ENCODE measurements around the gene VARS1. TPM values are rescaled to one million over a fixed set of nuclear protein-coding genes. Genes with fewer than 3 reads are reported as not detected.

The VARS1 gene
- total and polyA plus RNA-seq, 2 of the 8 experiments (the other 6 are each of a cell fraction or from before 2014, with no cell fraction given) = 53.5 to 162 TPM

GRCh38 chr6:31821301-31822035 lies 25.9 kb upstream of the VARS1 start (continued):
- TF ChIP-seq KDM4A (IDR thresholded peaks at IDR 0.05; ENCODE audit: low read depth, low read length, severe bottlenecking) (peak; percentile 53), SIN3A (conservative IDR thresholded peaks at IDR 0.05 in 1 of 2, IDR thresholded peaks at IDR 0.05 in 1 of 2; ENCODE audit: low read depth in 1 of 2, low read length in 2 of 2) (peak in 1 of 2 experiments; percentile 72; a peak in 2 of 4 replicates), CHD1 (IDR thresholded peaks at IDR 0.05; ENCODE audit: low read depth, low read length) (no peak), RAD21 (IDR thresholded peaks at IDR 0.05 in 1 of 2, conservative IDR thresholded peaks at IDR 0.05 in 1 of 2; ENCODE audit: low read depth in 2 of 2, low read length in 2 of 2) (no peak), EGR1 (IDR thresholded peaks at IDR 0.05; ENCODE audit: borderline replicate concordance, low read depth, low read length) (peak; percentile 73; the same call in 1 of the 2 replicates), SP2 (IDR thresholded peaks at IDR 0.05; ENCODE audit: low read length) (no peak), ZNF274 (IDR thresholded peaks at IDR 0.05; ENCODE audit: borderline replicate concordance, extremely low read depth, low read length) (no peak), NRF1 (IDR thresholded peaks at IDR 0.05; ENCODE audit: low read depth, low read length) (no peak), EP300 (IDR thresholded peaks at IDR 0.05; ENCODE audit: borderline replicate concordance in 1 of 2, low read depth in 2 of 2, low read length in 2 of 2) (no peak), E2F6 (IDR thresholded peaks at IDR 0.05) (0 out of 2 replicates have a peak, but pooled peaks have one; percentile 32), KDM1A (IDR thresholded peaks at IDR 0.05; ENCODE audit: borderline replicate concordance, low read length) (peak; percentile 93)
